ENCODE results near the gene CHRD.

CHRD gene

DNA sequence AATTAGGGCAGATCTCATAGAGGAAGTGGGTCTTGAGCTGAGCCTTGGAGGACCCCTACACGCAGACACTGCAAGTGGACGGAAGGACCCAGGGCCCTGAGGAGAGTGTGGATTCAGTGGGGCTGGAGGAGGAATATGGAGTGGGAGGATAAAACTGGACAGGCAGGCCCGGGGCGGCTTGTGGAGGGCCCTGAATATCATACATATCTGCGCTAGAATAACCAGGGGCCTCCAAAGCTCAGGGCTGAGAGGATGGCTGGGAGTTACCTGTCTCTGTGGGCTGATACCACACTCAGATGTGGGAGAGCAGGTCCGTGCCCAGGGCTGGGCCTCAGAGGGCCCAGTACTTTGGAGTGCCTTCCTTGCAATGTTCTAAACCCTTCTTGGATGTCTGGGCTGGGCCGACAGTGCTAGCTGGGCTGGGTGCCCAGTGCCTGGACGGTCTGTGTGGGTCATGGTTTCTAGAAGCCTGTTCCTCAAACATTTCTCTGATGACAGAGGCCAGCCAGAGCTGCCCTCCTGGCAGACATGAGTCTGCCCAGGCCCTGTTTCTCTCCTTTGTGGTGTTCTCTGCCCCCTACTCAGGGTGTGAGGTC lies 29.6 kb downstream of the CHRD start:
- WGBS, result 95% methylated on average over 8 of the region's 8 CpGs
- H3K36me3 ChIP-seq (ENCODE audit: insufficient read depth, low read length), result no peaks in the 10 kb centered on the region
- no peak overlapping the region for H3K9ac ChIP-seq (ENCODE audit: low read depth, low read length)
- H3K27me3 ChIP-seq (ENCODE audit: insufficient read depth, low read length), result no peaks in the 10 kb centered on the region
- no peaks in the 10 kb centered on the region for H3K4me1 ChIP-seq (ENCODE audit: insufficient read depth, low read length)
- no peaks in the 10 kb centered on the region for H3K9me3 ChIP-seq (ENCODE audit: insufficient read depth, low read depth, low read length)
- no peak overlapping the region for H3K27ac ChIP-seq (ENCODE audit: low read depth, low read length)
- no peak overlapping the region for H3K4me3 ChIP-seq (ENCODE audit: low read length)

DNA sequence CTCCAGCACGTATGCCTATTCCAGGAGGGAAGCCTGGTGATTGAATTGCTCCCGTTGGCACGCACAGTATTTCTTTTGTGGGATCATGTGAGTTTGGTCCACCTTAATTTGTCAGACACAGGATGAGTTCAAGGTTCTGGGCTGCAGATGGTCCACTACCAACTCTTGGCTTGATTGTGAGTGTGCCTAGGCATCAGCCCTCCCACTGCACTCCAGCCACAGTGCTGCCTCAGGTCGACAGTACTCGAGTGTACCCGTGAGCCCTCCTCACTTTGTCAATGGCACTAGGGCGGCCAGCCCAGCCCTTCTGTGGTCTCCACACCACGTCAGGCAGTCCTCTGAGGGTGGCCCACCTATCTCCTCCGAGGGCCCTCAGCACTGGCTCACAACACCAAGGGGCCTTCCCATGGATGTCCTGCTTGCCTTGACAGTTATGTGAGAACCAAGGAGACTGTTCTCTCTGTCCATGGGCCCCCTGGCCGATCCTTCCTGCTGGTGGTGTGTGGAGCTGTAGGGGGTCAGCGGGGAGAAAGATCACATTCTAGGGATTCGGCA lies 30.2 kb downstream of the CHRD start:
- Histone ChIP-seq H3K27ac (ENCODE audit: low read depth, low read length) (no peak overlapping the region), H3K4me3 (ENCODE audit: low read length) (no peak overlapping the region), H3K27me3 (ENCODE audit: insufficient read depth, low read length) (no peaks in the 10 kb centered on the region), H3K36me3 (ENCODE audit: insufficient read depth, low read length) (no peaks in the 10 kb centered on the region), H3K4me1 (ENCODE audit: insufficient read depth, low read length) (peaks cover 2% of the 10 kb centered on the region; the same call in 1 of the 2 replicates), H3K9ac (ENCODE audit: low read depth, low read length) (no peak overlapping the region), H3K9me3 (ENCODE audit: insufficient read depth, low read depth, low read length) (no peaks in the 10 kb centered on the region)
- WGBS, result 90% methylated on average over 12 of the region's 12 CpGs

DNA sequence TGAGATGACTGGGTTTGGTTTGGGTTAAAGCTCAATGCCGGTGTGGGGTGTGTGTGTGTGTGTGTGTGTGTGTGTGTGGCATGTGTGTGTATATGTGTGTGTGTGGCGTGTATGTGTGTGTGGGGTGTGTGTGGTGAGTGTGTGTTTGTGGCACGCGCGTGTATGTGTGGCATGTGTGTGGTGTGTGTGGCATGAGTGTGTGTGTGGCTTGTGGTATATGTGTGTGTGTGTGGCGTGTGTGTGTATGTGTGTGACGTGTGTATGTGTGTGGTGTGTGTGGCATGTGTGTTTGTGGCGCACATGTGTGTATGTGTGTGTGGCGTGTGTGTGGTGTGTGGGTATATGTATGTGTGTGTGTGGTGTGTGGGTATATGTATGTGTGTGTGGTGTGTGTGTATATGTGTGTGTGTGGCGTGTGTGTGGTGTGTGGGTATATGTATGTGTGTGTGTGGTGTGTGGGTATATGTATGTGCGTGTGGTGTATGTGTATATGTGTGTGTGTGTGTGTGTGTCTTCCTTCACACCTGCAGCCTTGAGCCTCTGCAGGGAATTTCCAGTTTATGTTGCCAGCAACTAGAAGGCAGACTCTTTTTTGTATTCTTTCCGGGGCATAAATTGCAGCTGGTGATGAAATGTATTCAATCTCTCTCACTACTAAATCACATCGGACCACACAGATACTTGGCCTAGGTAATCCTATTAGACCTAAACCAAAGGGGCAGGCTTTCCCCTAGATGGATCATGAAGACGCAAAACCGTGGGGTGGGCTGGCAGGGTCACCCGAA lies 34.8 kb downstream of the CHRD start:
- Histone ChIP-seq H3K9me3 (ENCODE audit: insufficient read depth, low read depth, low read length) (no peaks in the 10 kb centered on the region), H3K27ac (ENCODE audit: low read depth, low read length) (no peak overlapping the region), H3K4me1 (ENCODE audit: insufficient read depth, low read length) (peaks cover 10% of the 10 kb centered on the region; the same call in 1 of the 2 replicates), H3K4me3 (ENCODE audit: low read length) (no peak overlapping the region), H3K9ac (ENCODE audit: low read depth, low read length) (no peak overlapping the region), H3K27me3 (ENCODE audit: insufficient read depth, low read length) (no peaks in the 10 kb centered on the region), H3K36me3 (ENCODE audit: insufficient read depth, low read length) (no peaks in the 10 kb centered on the region)
- 84% methylated on average over 16 of the region's 16 CpGs for WGBS

DNA sequence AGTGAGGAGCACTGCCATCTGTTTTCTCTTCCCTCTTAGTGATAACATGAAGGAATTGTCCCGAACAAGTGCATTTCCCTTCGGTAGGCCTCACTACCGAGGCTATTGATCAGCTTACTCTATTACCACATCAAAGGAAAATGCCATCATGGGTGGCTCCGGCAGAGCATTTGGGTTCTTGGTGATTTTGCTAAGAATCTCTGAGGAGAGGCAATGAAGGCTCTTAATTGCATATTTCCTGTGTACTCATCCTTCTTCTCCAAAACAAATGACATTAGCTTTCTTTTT lies 35.3 kb downstream of the CHRD start:
- H3K36me3 ChIP-seq (ENCODE audit: insufficient read depth, low read length), result no peaks in the 10 kb centered on the region
- no peak overlapping the region for H3K9ac ChIP-seq (ENCODE audit: low read depth, low read length)
- H3K9me3 ChIP-seq (ENCODE audit: insufficient read depth, low read depth, low read length), result no peaks in the 10 kb centered on the region
- H3K27ac ChIP-seq (ENCODE audit: low read depth, low read length), result no peak overlapping the region
- no peaks in the 10 kb centered on the region for H3K27me3 ChIP-seq (ENCODE audit: insufficient read depth, low read length)
- 37% methylated on average over 4 of the region's 4 CpGs for WGBS
- no peak overlapping the region for H3K4me3 ChIP-seq (ENCODE audit: low read length)
- peaks cover 10% of the 10 kb centered on the region; the same call in 1 of the 2 replicates for H3K4me1 ChIP-seq (ENCODE audit: insufficient read depth, low read length)

DNA sequence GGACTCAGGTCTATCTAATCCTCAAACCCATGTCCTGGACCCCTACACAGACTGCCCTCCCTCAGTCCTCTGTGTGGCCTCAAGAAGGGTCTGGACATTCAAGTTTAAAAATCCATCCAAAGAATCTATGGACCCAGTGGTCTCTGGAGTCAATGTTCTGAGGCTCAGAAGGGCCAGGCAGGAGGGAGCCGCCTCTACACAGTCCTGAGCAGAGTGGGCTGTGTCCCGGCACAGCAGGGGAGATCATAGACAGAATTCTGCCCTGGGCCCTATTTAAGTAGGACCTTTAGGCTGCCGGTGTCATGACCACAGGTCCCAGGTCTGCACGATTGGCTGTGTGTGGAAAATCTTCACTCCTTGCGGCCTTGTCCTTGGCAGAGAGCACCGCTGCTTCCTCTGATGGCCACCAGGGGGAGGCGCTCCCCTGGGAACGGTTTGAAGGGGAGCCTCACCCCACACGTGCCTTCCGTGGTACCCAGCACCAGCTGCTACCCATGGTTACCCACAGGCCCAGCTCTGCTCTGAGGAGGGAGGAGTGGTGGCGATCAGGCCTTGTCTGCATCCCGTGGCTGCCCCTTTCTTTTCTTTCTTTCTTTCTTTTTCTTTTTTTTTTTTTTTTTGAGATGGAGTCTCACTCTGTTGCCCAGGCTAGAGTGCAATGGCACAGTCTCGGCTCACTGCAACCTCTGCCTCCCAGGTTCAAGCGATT lies 37.9 kb downstream of the CHRD start:
- Histone ChIP-seq H3K27ac (ENCODE audit: low read depth, low read length) (no peak overlapping the region), H3K9ac (ENCODE audit: low read depth, low read length) (no peak overlapping the region), H3K36me3 (ENCODE audit: insufficient read depth, low read length) (no peaks in the 10 kb centered on the region), H3K4me1 (ENCODE audit: insufficient read depth, low read length) (peaks cover 10% of the 10 kb centered on the region; the same call in 1 of the 2 replicates), H3K27me3 (ENCODE audit: insufficient read depth, low read length) (no peaks in the 10 kb centered on the region), H3K9me3 (ENCODE audit: insufficient read depth, low read depth, low read length) (peaks cover 2% of the 10 kb centered on the region; the same call in 1 of the 2 replicates), H3K4me3 (ENCODE audit: low read length) (no peak overlapping the region)
- WGBS, result 40% methylated on average over 10 of the region's 14 CpGs

DNA sequence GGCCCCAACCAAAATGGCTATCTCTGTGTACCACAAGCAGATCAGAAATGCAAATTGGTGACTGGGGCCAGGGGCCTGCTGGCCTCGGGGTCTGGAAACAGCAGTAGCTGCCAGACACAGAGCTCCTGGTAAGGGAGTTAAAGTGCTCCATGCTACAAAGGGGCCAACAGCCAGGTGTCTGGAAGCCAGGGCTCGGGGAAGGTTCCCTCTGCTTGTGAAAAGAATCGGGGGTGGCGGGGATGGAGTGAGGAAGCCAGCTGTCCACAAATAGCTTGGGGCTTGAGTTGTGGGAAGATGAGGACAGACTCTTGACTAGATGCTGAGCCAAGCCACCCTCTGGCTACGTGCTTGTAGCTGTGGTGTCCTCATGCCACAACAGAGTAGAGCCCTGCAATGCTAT lies 39.3 kb downstream of the CHRD start:
- H3K4me3 ChIP-seq (ENCODE audit: low read length), result no peak overlapping the region
- peaks cover 7% of the 10 kb centered on the region; the same call in 1 of the 2 replicates for H3K9me3 ChIP-seq (ENCODE audit: insufficient read depth, low read depth, low read length)
- peaks cover 10% of the 10 kb centered on the region; the same call in 1 of the 2 replicates for H3K4me1 ChIP-seq (ENCODE audit: insufficient read depth, low read length)
- no peak overlapping the region for H3K9ac ChIP-seq (ENCODE audit: low read depth, low read length)
- WGBS, result 77% methylated on average over 5 of the region's 5 CpGs
- no peak overlapping the region for H3K27ac ChIP-seq (ENCODE audit: low read depth, low read length)
- H3K27me3 ChIP-seq (ENCODE audit: insufficient read depth, low read length), result no peaks in the 10 kb centered on the region
- no peaks in the 10 kb centered on the region for H3K36me3 ChIP-seq (ENCODE audit: insufficient read depth, low read length)

DNA sequence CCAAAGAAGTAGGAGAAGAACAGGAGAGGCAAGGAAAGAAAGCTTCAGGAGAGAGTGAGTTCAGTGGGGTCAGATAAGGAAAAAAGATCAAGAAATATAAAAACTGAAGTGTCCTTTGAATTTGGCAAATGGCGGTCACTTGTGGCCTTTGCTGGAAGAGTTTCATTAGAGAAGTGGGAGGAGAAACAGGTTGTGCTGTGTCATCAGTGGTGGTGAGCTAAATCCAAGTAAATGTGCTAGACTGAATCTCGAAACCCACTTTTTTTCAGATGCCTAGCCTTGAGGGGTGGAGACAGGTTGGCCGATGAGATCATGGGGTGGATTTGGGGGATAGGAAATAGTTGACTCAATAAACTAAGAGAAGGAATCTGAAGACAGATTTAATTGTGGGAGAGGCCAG lies 43.7 kb downstream of the CHRD start:
- Histone ChIP-seq H3K9me3 (ENCODE audit: insufficient read depth, low read depth, low read length) (peaks cover 7% of the 10 kb centered on the region; the same call in 1 of the 2 replicates), H3K4me1 (ENCODE audit: insufficient read depth, low read length) (no peaks in the 10 kb centered on the region), H3K36me3 (ENCODE audit: insufficient read depth, low read length) (no peaks in the 10 kb centered on the region), H3K4me3 (ENCODE audit: low read length) (no peak overlapping the region), H3K27me3 (ENCODE audit: insufficient read depth, low read length) (no peaks in the 10 kb centered on the region), H3K9ac (ENCODE audit: low read depth, low read length) (no peak overlapping the region), H3K27ac (ENCODE audit: low read depth, low read length) (no peak overlapping the region)
- 96% methylated on average over 3 of the region's 3 CpGs for WGBS

DNA sequence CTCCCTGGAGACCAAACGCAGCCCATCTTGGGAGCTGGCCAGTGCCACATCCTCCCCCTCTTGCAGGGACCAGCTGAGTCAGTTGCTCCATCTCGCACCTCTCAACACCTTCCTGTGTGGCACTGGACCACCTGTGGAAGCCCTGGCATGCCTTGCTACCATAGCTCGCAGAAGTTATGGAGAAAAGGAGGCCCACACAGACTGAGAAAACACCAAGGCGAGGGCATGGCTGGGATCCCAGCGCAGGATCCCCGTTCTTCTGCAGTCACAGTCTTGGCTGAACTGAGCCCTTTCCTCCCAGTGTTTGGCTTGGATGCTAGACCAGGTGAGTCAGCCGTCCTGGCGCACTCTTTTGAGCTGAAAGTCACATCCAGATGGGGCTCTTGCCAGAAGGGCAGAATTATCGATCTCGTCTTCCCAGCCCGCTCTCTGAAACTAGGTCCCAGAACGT lies 46.9 kb downstream of the CHRD start:
- Histone ChIP-seq H3K9ac (ENCODE audit: low read depth, low read length) (no peak overlapping the region), H3K36me3 (ENCODE audit: insufficient read depth, low read length) (no peaks in the 10 kb centered on the region), H3K27me3 (ENCODE audit: insufficient read depth, low read length) (no peaks in the 10 kb centered on the region), H3K9me3 (ENCODE audit: insufficient read depth, low read depth, low read length) (peaks cover 7% of the 10 kb centered on the region; the same call in 1 of the 2 replicates), H3K4me3 (ENCODE audit: low read length) (no peak overlapping the region), H3K4me1 (ENCODE audit: insufficient read depth, low read length) (no peaks in the 10 kb centered on the region), H3K27ac (ENCODE audit: low read depth, low read length) (no peak overlapping the region)
- WGBS, result 92% methylated on average over 12 of the region's 12 CpGs

DNA sequence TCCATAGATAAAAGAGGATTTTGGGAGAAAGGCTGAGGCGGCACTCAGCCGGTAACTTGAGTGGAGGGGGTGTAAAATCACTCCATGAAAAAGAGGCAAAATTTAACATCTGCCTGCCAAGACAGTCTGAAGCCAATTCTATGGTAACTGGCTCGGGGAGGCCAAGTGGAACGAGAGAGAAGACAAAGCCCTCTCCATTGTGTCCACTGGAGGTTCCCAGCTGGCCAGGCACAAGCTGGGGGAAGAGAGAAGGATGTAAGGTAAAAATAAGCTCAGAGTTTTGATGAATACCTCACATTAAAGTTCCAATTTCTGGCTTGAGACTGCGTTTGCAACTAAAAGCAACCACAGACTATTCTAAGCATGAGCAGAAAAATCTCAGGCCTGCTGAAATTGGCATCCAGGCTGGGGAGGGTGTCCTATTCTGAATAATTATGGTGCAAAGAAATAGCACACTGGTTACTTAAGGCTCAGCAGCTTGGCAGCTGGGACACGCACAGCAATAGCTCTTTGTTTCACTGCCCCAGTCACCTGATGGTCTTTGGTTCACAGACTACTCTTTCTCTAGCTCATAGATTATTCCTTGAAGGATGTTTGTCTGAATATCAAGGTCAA lies 48.8 kb downstream of the CHRD start:
- Histone ChIP-seq H3K27me3 (ENCODE audit: insufficient read depth, low read length) (no peaks in the 10 kb centered on the region), H3K4me3 (ENCODE audit: low read length) (no peak overlapping the region), H3K4me1 (ENCODE audit: insufficient read depth, low read length) (no peaks in the 10 kb centered on the region), H3K9ac (ENCODE audit: low read depth, low read length) (no peak overlapping the region), H3K36me3 (ENCODE audit: insufficient read depth, low read length) (no peaks in the 10 kb centered on the region), H3K27ac (ENCODE audit: low read depth, low read length) (no peak overlapping the region), H3K9me3 (ENCODE audit: insufficient read depth, low read depth, low read length) (no peaks in the 10 kb centered on the region)
- WGBS, result 90% methylated on average over 6 of the region's 6 CpGs

DNA sequence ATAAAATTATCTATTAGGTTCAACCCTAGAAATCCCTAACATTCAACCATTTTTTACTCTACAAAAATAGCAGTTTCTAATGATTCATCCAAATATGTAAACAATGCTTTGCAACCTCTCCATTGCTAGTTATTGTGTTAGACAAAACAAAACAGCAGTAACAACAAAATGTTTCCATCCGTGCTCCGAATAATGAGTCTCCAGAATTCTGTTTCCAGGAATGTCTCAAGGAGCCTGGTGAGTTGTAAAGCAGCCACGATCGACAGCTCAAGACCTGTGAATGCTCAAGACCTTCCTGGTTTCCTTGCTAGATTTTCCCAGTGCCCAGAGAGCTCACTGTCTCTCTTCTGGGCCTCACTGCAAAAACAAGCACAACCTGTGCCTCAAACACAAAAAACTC lies 49.9 kb downstream of the CHRD start:
- WGBS, result 95% methylated on average over 4 of the region's 4 CpGs
- Histone ChIP-seq H3K27me3 (ENCODE audit: insufficient read depth, low read length) (no peaks in the 10 kb centered on the region), H3K36me3 (ENCODE audit: insufficient read depth, low read length) (no peaks in the 10 kb centered on the region), H3K4me3 (ENCODE audit: low read length) (no peak overlapping the region), H3K4me1 (ENCODE audit: insufficient read depth, low read length) (no peaks in the 10 kb centered on the region), H3K27ac (ENCODE audit: low read depth, low read length) (no peak overlapping the region), H3K9ac (ENCODE audit: low read depth, low read length) (no peak overlapping the region), H3K9me3 (ENCODE audit: insufficient read depth, low read depth, low read length) (no peaks in the 10 kb centered on the region)

DNA sequence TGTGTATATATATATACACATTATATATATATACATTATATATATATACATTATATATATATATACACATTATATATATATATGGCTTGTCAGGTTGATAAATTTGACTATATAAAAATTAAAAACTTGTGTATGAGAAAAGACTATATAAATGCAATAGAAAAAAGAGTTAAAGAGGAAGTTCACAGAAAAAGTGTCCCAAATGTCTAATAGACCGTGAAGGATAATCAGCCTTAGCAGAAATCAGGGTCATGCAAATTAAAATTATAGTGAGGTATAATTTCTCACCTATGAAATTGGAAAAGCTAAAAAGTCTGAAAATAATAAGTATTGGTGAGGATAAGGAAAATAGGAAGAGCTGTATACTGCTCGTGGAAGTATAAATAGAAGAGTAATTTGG lies 51.1 kb downstream of the CHRD start:
- no peak overlapping the region for H3K4me3 ChIP-seq (ENCODE audit: low read length)
- 91% methylated on average over 2 of the region's 2 CpGs for WGBS
- H3K36me3 ChIP-seq (ENCODE audit: insufficient read depth, low read length), result no peaks in the 10 kb centered on the region
- no peaks in the 10 kb centered on the region for H3K27me3 ChIP-seq (ENCODE audit: insufficient read depth, low read length)
- H3K9ac ChIP-seq (ENCODE audit: low read depth, low read length), result no peak overlapping the region
- H3K4me1 ChIP-seq (ENCODE audit: insufficient read depth, low read length), result no peaks in the 10 kb centered on the region
- no peak overlapping the region for H3K27ac ChIP-seq (ENCODE audit: low read depth, low read length)
- no peaks in the 10 kb centered on the region for H3K9me3 ChIP-seq (ENCODE audit: insufficient read depth, low read depth, low read length)
